SK-N-SH (cell line): ENCODE measurements around the gene PRICKLE2.

Source experiments
- PBX3 ChIP-seq: IDR thresholded peaks from 2 replicates; pipeline ENCODE4; 2012
- ZBTB33 ChIP-seq: IDR thresholded peaks from 2 replicates; pipeline ENCODE4 v1.4.0; 2012; ENCODE audit warnings: low read depth, borderline replicate concordance

- no peak for TF ChIP-seq PBX3
- TF ChIP-seq ZBTB33, result no peak
Measured at GRCh38 chr3:64138046-64138445, 87.2 kb downstream of the PRICKLE2 start.
